Measurements from ENCODE around the gene CEL. TPM values are rescaled to one million over a fixed set of nuclear protein-coding genes. Genes with fewer than 3 reads are reported as not detected.
A peak's percentile ranks its signal among the peaks of the same experiment; 100 is the strongest.
"Not testable (repeated sequence)": the region's sequence is repeated elsewhere in the genome, so short reads cannot be mapped to it uniquely, and the experiment has no call there.

The CEL gene
- total RNA-seq, 1 experiment from 2014 or later: 6.6 TPM

GRCh38 chr9:133060417-133060841 is 1.4 kb upstream of the CEL start:
- CTCF ChIA-PET: interaction anchor here (0.7 to 3.0 kb wide), 8 partner anchors 9 to 126 kb away, joined by 3 to 13 read pairs (median 4); partner anchors contain the start of gene GTF3C5
- ATAC-seq (peak; percentile 79), DNase-seq (ENCODE audit: low spot score) (no peak)
- Mint-ChIP-seq H3K27ac (peak overlapping the region; percentile 94), H3K9me3 (no peaks in the 10 kb centered on the region), H3K36me3 (peaks cover 13% of the 10 kb centered on the region), H3K4me3 (no peak overlapping the region; the same call in 1 of the 2 replicates), H3K4me1 (peaks cover 35% of the 10 kb centered on the region), H3K27me3 (ENCODE audit: low read depth) (no peaks in the 10 kb centered on the region)
- TF ChIP-seq, protein P1, sequence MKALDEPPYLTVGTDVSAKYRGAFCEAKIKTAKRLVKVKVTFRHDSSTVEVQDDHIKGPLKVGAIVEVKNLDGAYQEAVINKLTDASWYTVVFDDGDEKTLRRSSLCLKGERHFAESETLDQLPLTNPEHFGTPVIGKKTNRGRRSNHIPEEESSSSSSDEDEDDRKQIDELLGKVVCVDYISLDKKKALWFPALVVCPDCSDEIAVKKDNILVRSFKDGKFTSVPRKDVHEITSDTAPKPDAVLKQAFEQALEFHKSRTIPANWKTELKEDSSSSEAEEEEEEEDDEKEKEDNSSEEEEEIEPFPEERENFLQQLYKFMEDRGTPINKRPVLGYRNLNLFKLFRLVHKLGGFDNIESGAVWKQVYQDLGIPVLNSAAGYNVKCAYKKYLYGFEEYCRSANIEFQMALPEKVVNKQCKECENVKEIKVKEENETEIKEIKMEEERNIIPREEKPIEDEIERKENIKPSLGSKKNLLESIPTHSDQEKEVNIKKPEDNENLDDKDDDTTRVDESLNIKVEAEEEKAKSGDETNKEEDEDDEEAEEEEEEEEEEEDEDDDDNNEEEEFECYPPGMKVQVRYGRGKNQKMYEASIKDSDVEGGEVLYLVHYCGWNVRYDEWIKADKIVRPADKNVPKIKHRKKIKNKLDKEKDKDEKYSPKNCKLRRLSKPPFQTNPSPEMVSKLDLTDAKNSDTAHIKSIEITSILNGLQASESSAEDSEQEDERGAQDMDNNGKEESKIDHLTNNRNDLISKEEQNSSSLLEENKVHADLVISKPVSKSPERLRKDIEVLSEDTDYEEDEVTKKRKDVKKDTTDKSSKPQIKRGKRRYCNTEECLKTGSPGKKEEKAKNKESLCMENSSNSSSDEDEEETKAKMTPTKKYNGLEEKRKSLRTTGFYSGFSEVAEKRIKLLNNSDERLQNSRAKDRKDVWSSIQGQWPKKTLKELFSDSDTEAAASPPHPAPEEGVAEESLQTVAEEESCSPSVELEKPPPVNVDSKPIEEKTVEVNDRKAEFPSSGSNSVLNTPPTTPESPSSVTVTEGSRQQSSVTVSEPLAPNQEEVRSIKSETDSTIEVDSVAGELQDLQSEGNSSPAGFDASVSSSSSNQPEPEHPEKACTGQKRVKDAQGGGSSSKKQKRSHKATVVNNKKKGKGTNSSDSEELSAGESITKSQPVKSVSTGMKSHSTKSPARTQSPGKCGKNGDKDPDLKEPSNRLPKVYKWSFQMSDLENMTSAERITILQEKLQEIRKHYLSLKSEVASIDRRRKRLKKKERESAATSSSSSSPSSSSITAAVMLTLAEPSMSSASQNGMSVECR (CRISPR knock-in tag; IDR thresholded peaks at IDR 0.05; ENCODE audit: borderline replicate concordance): no peak
- TF ChIP-seq ETV6 (CRISPR knock-in tag; IDR thresholded peaks at IDR 0.05) (no peak), ATF1 (CRISPR knock-in tag; IDR thresholded peaks at IDR 0.05) (no peak), CDX4 (CRISPR knock-in tag; IDR thresholded peaks at IDR 0.05; ENCODE audit: borderline replicate concordance) (no peak), FOXK1 (CRISPR knock-in tag; IDR thresholded peaks at IDR 0.05) (no peak), SMAD4 (CRISPR knock-in tag; IDR thresholded peaks at IDR 0.05) (no peak), ESRRA (CRISPR knock-in tag; IDR thresholded peaks at IDR 0.05; ENCODE audit: borderline replicate concordance) (no peak), ZNF281 (CRISPR knock-in tag; IDR thresholded peaks at IDR 0.05) (no peak), TEAD1 (CRISPR knock-in tag; IDR thresholded peaks at IDR 0.05) (no peak), ZMAT4 (CRISPR knock-in tag; IDR thresholded peaks at IDR 0.05) (no peak), PRRX2 (CRISPR knock-in tag; IDR thresholded peaks at IDR 0.05) (no peak), NR3C1 (CRISPR knock-in tag; conservative IDR thresholded peaks at IDR 0.05; ENCODE audit: low read depth) (no peak)
- TF ChIP-seq, protein P2, sequence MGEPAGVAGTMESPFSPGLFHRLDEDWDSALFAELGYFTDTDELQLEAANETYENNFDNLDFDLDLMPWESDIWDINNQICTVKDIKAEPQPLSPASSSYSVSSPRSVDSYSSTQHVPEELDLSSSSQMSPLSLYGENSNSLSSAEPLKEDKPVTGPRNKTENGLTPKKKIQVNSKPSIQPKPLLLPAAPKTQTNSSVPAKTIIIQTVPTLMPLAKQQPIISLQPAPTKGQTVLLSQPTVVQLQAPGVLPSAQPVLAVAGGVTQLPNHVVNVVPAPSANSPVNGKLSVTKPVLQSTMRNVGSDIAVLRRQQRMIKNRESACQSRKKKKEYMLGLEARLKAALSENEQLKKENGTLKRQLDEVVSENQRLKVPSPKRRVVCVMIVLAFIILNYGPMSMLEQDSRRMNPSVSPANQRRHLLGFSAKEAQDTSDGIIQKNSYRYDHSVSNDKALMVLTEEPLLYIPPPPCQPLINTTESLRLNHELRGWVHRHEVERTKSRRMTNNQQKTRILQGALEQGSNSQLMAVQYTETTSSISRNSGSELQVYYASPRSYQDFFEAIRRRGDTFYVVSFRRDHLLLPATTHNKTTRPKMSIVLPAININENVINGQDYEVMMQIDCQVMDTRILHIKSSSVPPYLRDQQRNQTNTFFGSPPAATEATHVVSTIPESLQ (CRISPR knock-in tag; IDR thresholded peaks at IDR 0.05): no peak
- TF ChIP-seq, protein P3, sequence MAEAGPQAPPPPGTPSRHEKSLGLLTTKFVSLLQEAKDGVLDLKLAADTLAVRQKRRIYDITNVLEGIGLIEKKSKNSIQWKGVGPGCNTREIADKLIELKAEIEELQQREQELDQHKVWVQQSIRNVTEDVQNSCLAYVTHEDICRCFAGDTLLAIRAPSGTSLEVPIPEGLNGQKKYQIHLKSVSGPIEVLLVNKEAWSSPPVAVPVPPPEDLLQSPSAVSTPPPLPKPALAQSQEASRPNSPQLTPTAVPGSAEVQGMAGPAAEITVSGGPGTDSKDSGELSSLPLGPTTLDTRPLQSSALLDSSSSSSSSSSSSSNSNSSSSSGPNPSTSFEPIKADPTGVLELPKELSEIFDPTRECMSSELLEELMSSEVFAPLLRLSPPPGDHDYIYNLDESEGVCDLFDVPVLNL (CRISPR knock-in tag; IDR thresholded peaks at IDR 0.05; ENCODE audit: borderline replicate concordance, low read depth): no peak
- TF ChIP-seq, protein P4, sequence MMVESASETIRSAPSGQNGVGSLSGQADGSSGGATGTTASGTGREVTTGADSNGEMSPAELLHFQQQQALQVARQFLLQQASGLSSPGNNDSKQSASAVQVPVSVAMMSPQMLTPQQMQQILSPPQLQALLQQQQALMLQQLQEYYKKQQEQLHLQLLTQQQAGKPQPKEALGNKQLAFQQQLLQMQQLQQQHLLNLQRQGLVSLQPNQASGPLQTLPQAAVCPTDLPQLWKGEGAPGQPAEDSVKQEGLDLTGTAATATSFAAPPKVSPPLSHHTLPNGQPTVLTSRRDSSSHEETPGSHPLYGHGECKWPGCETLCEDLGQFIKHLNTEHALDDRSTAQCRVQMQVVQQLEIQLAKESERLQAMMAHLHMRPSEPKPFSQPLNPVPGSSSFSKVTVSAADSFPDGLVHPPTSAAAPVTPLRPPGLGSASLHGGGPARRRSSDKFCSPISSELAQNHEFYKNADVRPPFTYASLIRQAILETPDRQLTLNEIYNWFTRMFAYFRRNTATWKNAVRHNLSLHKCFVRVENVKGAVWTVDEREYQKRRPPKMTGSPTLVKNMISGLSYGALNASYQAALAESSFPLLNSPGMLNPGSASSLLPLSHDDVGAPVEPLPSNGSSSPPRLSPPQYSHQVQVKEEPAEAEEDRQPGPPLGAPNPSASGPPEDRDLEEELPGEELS (CRISPR knock-in tag; IDR thresholded peaks at IDR 0.05): no peak
- POLR2A ChIA-PET: interaction anchor here (0.7 kb wide), 1 partner anchor 39 kb away, joined by 3 read pairs; no protein-coding TSS in a partner anchor

DNA sequence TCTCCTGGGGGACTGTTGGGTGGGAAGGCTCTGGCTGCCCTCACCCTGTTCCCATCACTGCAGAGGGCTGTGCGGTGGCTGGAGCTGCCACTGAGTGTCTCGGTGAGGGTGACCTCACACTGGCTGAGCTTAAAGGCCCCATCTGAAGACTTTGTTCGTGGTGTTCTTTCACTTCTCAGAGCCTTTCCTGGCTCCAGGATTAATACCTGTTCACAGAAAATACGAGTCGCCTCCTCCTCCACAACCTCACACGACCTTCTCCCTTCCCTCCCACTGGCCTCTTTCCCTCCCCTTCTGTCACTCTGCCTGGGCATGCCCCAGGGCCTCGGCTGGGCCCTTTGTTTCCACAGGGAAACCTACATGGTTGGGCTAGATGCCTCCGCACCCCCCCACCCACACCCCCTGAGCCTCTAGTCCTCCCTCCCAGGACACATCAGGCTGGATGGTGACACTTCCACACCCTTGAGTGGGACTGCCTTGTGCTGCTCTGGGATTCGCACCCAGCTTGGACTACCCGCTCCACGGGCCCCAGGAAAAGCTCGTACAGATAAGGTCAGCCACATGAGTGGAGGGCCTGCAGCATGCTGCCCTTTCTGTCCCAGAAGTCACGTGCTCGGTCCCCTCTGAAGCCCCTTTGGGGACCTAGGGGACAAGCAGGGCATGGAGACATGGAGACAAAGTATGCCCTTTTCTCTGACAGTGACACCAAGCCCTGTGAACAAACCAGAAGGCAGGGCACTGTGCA is 590 bp upstream of the CEL start:
- H3K4me3 Mint-ChIP-seq; H3K9me3 Mint-ChIP-seq; DNase-seq (ENCODE audit: low spot score); H3K27me3 Mint-ChIP-seq (ENCODE audit: low read depth); POLR2A ChIA-PET; H3K36me3 Mint-ChIP-seq: not testable (repeated sequence)
- peaks cover 35% of the 10 kb centered on the region for H3K4me1 Mint-ChIP-seq
- CTCF ChIA-PET: interaction anchor here (1.3 to 3.0 kb wide), 5 partner anchors 9 to 125 kb away, joined by 3 to 13 read pairs (median 4); partner anchors contain the start of gene GTF3C5
- ATAC-seq: peak; percentile 47
- peak overlapping the region; percentile 74; the same call in 1 of the 2 replicates for H3K27ac Mint-ChIP-seq

DNA sequence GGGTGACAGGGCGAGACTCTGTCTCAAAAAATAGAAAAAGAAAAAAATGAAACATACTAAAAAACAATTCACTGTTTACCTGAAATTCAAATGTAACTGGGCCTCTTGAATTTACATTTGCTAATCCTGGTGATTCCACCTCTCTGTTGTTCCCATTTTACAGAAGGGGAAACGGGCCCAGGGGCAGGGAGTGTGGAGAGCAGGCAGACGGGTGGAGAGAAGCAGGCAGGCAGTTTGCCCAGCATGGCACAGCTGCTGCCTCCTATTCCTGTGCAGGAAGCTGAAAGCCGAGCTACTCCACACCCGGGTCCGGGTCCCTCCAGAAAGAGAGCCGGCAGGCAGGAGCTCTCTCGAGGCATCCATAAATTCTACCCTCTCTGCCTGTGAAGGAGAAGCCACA is 788 bp downstream of the CEL start:
- ATAC-seq; DNase-seq (ENCODE audit: low spot score); H3K4me3 Mint-ChIP-seq; H3K9me3 Mint-ChIP-seq; H3K27me3 Mint-ChIP-seq (ENCODE audit: low read depth); H3K27ac Mint-ChIP-seq; H3K36me3 Mint-ChIP-seq; POLR2A ChIA-PET: not testable (repeated sequence)
- H3K4me1 Mint-ChIP-seq: peaks cover 35% of the 10 kb centered on the region
- CTCF ChIA-PET: interaction anchor here (2.1 to 2.2 kb wide), 2 partner anchors 81 to 125 kb away, joined by 5 to 9 read pairs; no protein-coding TSS in a partner anchor
